ENCODE data around the gene MYCL. TPM values are rescaled to one million over a fixed set of nuclear protein-coding genes. Genes with fewer than 3 reads are reported as not detected.

Gene MYCL
- total and polyA plus RNA-seq, 2 of the 4 experiments (the other 2 are of a cell fraction) = 0.72 to 0.87 TPM

DNA sequence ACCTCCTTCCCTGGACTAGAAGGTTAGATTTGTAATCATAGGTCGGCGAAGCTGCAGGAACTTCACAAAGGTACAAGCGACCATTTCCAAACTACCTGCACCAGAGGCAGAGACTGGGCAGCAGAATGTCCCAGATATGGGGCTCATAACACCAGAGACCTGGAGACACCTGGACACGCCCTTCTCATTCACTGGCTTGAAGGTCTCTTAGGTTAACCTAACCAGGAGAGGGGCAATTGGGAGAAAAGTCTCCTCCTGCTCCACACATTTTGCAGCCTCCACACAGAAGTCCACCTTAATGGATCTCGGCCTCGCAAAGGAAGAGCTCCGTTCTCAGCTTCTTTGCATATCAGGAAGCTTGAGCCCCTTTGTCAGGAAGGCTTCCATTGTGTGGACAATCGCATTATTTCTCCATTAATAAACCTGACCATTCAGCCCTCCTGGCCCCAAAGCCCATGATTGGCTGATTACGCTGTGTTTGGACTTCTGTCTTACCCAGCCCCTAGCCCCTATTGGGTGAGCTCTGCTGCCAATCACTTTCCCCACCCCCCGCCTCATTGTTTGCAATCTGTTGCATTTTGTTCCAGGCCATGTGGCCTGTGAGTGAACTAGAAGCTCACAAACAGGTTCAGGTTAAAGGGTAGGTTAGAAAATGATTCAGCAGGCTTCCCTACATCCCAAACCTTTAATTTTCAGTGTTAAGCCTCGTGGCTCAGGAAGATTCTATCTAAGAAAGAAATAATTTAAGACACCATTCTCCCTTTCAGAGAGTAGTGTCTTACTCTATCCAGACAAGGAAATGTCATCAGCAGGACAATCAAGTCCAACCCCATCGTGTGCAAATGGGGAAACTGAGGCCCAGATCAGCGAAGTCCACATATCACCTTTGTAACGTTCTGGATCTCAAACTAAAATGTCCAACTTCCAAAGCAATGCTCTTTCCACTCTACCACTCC lies 2.8 kb downstream of the MYCL start:
- no peak overlapping the region for H3K56ac ChIP-seq (ENCODE audit: extremely low read depth, insufficient read depth, low read length)
- H2BK120ac ChIP-seq (ENCODE audit: low read depth, low read length) = no peak overlapping the region
- CTCF ChIA-PET = interaction anchor here (1.0 kb wide), 1 partner anchor 21 kb away, joined by 3 read pairs; no protein-coding TSS in a partner anchor
- H4K5ac ChIP-seq (ENCODE audit: low read depth, low read length) = no peak overlapping the region
- no peak overlapping the region for H2AK5ac ChIP-seq (ENCODE audit: low read depth, low read length)
- H4K91ac ChIP-seq (ENCODE audit: insufficient read depth, low read depth, low read length) = no peak overlapping the region
- H2AK9ac ChIP-seq (replicated peaks; ENCODE audit: low read depth, low read length, poor library complexity) = no peak overlapping the region
- H2BK5ac ChIP-seq (ENCODE audit: low read depth, low read length, poor library complexity, severe bottlenecking) = no peak overlapping the region
- no peak overlapping the region for H3K9ac ChIP-seq (ENCODE audit: low read depth, low read length)
- 67% methylated on average over 2 of the region's 14 CpGs; no CpG with 5 or more reads in 1 of the 2 experiments for WGBS, 2 experiments (ENCODE audit: extremely low coverage in 2 of 2, insufficient read length in 1 of 2)
- peaks cover 7% of the 10 kb centered on the region; the same call in 1 of the 2 replicates for H4K20me1 ChIP-seq (ENCODE audit: insufficient read depth, low read length)
- no peak overlapping the region for H3K18ac ChIP-seq (ENCODE audit: low read depth, low read length)
- peak; percentile 64 for DNase-seq
- H3K4me2 ChIP-seq (ENCODE audit: low read depth, low read length) = no peak overlapping the region
- H3K4me3 ChIP-seq (ENCODE audit: insufficient read depth, low read depth, low read length) = no peak overlapping the region
- dilution Hi-C loops (cut with HindIII; ENCODE audit: low sequenced_read_pairs, unreplicated experiment) (no loop called here), in situ Hi-C loops (cut with MboI; ENCODE audit: low sequenced_read_pairs) (loop anchor here (5.0 kb wide), 1 partner anchor 67 kb away; no protein-coding TSS in a partner anchor), intact Hi-C loops (cut with micrococcal nuclease) (no loop called here)
- no peak overlapping the region for H2BK20ac ChIP-seq (ENCODE audit: low read depth, low read length)
- H3K27ac ChIP-seq (ENCODE audit: insufficient read depth, low read length) = no peak overlapping the region
- H3K36me3 ChIP-seq (ENCODE audit: control insufficient read depth, insufficient read depth, low read length) = no peaks in the 10 kb centered on the region
- no peak overlapping the region for H4K8ac ChIP-seq (ENCODE audit: low read depth in 2 of 2, low read length in 2 of 2)
- H3K27me3 ChIP-seq (ENCODE audit: control insufficient read depth, insufficient read depth, low read length) = peaks cover 18% of the 10 kb centered on the region
- peak overlapping the region; percentile 6; the same call in 1 of the 2 replicates for H3K23ac ChIP-seq (ENCODE audit: low read depth, low read length)
- no peak overlapping the region for H3K4ac ChIP-seq (ENCODE audit: low read depth, low read length)
- no peak overlapping the region for H3K14ac ChIP-seq (replicated peaks; ENCODE audit: low read depth, low read length)
- no peak overlapping the region for H2BK15ac ChIP-seq (ENCODE audit: low read depth, low read length)
- H2AFZ ChIP-seq (replicated peaks; ENCODE audit: low read length, poor library complexity) = no peak overlapping the region
- no peaks in the 10 kb centered on the region for H3K9me3 ChIP-seq (ENCODE audit: control insufficient read depth, insufficient read depth, low read length)
- peaks cover 12% of the 10 kb centered on the region; the same call in 1 of the 2 replicates for H3K4me1 ChIP-seq (ENCODE audit: control insufficient read depth, insufficient read depth, low read length)
- ATAC-seq (ENCODE audit: low read depth) = no peak
- peaks cover 11% of the 10 kb centered on the region for H3K9me1 ChIP-seq (ENCODE audit: insufficient read depth, low read length)
- no TSS peak for BruUV-seq (replicated peaks)
- POLR2A ChIA-PET (ENCODE audit: unreplicated experiment) = interaction anchor here (0.5 kb wide), 1 partner anchor 22 kb away, joined by 3 read pairs; no protein-coding TSS in a partner anchor
- no peaks in the 10 kb centered on the region for H3K79me1 ChIP-seq (ENCODE audit: low read depth in 1 of 2, low read length in 2 of 2)
- TF ChIP-seq MAZ (IDR thresholded peaks at IDR 0.05; ENCODE audit: borderline replicate concordance, low read depth, low read length) (no peak), MAFK (IDR thresholded peaks at IDR 0.05; ENCODE audit: low read depth, low read length) (no peak), ELK1 (IDR thresholded peaks at IDR 0.05; ENCODE audit: borderline replicate concordance, low read depth, low read length) (no peak), FOS (IDR thresholded peaks at IDR 0.05; ENCODE audit: low read depth, low read length) (no peak), RFX5 (IDR thresholded peaks at IDR 0.05; ENCODE audit: low read depth, low read length) (no peak), RAD21 (IDR thresholded peaks at IDR 0.05; ENCODE audit: low read length) (no peak), RCOR1 (IDR thresholded peaks at IDR 0.05; ENCODE audit: insufficient replicate concordance, low read length) (no peak), CEBPB (IDR thresholded peaks at IDR 0.05; ENCODE audit: low read depth, low read length) (no peak), BHLHE40 (IDR thresholded peaks at IDR 0.05; ENCODE audit: low read depth, low read length) (no peak), NFE2L2 (IDR thresholded peaks at IDR 0.05; ENCODE audit: low read depth, low read length) (no peak), MXI1 (IDR thresholded peaks at IDR 0.05; ENCODE audit: borderline replicate concordance, low read depth, low read length) (no peak)
- TF ChIP-seq, protein P1, sequence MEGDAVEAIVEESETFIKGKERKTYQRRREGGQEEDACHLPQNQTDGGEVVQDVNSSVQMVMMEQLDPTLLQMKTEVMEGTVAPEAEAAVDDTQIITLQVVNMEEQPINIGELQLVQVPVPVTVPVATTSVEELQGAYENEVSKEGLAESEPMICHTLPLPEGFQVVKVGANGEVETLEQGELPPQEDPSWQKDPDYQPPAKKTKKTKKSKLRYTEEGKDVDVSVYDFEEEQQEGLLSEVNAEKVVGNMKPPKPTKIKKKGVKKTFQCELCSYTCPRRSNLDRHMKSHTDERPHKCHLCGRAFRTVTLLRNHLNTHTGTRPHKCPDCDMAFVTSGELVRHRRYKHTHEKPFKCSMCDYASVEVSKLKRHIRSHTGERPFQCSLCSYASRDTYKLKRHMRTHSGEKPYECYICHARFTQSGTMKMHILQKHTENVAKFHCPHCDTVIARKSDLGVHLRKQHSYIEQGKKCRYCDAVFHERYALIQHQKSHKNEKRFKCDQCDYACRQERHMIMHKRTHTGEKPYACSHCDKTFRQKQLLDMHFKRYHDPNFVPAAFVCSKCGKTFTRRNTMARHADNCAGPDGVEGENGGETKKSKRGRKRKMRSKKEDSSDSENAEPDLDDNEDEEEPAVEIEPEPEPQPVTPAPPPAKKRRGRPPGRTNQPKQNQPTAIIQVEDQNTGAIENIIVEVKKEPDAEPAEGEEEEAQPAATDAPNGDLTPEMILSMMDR (conservative IDR thresholded peaks at IDR 0.05; ENCODE audit: low read depth, low read length) = no peak
- TF ChIP-seq, protein P2, sequence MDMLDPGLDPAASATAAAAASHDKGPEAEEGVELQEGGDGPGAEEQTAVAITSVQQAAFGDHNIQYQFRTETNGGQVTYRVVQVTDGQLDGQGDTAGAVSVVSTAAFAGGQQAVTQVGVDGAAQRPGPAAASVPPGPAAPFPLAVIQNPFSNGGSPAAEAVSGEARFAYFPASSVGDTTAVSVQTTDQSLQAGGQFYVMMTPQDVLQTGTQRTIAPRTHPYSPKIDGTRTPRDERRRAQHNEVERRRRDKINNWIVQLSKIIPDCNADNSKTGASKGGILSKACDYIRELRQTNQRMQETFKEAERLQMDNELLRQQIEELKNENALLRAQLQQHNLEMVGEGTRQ (IDR thresholded peaks at IDR 0.05; ENCODE audit: low read depth, low read length) = no peak

Data from IMR-90 (cell line).